Stimulated activated CD4-positive, alpha-beta T cell treated with anti-CD3 and anti-CD28 coated beads, Interleukin-1b, Interleukin-23, amount 100 ng/mL, for 1 hour (primary cell): ENCODE results near the gene KCNG3.

Experiments used
- DNase-seq, 2 donors: peaks; one replicate each; pipeline ENCODE4 v3.0.0-alpha.2; 2020; ENCODE audit warnings: low read depth in 2 of 2

KCNG3 gene

DNA sequence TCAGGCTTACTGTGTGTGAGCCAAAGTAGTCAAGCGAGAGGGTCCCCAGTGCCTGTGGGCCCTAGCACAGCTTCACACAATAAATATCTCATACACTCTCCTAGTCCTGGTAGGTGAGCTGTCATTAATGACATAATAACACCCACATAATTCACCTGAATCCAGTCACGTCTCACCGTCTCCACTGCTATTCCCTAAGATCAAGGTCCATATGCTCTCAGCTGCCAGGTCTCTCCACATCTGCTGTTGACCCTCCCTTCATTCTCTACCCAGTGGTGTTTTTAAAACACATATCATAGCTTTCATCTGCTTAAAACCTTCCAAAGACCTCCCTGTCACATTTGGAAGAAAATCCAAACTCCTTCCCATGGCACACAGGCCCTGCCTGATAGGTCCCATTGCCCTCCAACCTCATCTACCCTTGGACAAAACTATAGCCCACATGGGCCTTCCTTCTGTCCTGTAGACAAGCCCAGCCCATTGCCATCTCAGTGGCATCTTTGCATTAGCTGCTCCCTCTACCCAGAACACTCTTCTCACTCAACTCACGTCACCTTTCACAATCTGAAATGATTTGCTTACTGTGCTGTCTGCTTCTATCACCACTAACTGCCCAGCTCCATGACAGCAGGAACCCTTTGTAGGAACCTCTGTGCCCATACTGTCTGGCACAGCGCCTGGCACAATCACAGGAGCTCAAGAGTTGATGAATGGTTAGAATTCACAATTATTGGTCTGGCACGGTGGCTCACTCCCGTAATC, 7.5 kb downstream of the KCNG3 start:
- DNase-seq: no peak

DNA sequence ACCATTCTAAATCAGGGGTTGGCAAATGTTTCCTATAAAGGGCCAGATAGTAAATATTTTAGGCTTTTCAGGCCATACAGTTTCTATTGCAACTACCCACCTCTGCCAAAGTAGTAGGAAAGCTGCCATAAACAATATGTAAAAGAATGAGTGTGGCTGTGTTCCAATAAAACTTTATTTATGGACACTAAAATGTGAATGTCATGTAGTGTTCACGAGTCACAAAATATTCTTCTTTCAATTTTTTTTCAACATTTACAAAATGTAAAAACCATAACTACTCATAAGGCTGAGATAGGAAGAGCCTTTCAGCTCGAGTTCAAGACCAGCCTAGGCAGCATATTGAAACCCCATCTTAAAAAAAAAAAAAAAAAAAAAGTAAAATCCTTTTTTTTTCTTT, 13.4 kb downstream of the KCNG3 start:
- DNase-seq: no peak

- no peak for DNase-seq
These were observed 18.9 kb downstream of the KCNG3 start for GRCh38 chr2:42474765-42475454.

- DNase-seq: no peak
These were observed 23.1 kb downstream of the KCNG3 start for GRCh38 chr2:42470706-42471105.

GRCh38 chr2:42464631-42465030, 29.2 kb downstream of the KCNG3 start:
- no peak for DNase-seq

DNA sequence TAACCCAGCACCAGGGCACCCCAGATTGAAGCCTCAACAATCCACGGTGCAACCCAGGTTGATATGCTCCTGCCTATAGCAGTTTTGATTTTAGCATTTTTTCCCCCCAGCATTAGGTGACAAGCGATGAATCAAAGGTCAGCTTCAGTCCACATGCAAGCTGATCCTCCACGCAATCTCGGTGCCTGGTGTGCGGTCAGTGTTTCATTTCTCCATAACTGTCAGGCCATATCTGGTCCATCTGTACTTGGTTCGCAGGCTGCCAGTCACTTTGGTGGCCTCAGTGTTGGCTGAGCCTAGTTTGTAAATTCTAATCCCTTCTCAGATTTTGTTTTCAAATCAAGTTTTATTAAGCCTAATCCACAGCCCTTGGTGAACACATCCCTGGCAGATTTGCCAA, 30.2 kb downstream of the KCNG3 start:
- no peak for DNase-seq

GRCh38 chr2:42459296-42459695, 34.5 kb downstream of the KCNG3 start:
- DNase-seq: no peak

GRCh38 chr2:42458396-42458795, 35.4 kb downstream of the KCNG3 start:
- no peak for DNase-seq

DNA sequence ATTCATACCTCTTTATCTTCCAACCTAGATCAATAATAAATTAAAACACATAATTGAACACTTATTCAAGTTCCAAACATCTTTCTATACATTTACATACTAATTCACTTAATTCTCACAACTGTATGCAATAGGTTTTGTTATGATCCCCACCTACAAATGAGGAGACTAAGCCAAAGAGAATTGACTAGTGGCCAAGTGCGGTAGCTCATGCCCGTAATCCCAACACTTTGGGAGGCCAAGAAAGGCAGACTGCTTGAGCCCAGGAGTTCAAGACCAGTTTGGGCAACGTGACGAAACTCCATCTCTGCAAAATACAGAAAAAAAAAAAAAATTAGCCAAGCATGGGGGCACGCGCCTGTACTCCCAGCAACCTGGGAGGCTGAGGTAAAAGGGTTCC, 36.8 kb downstream of the KCNG3 start:
- no peak for DNase-seq

DNA sequence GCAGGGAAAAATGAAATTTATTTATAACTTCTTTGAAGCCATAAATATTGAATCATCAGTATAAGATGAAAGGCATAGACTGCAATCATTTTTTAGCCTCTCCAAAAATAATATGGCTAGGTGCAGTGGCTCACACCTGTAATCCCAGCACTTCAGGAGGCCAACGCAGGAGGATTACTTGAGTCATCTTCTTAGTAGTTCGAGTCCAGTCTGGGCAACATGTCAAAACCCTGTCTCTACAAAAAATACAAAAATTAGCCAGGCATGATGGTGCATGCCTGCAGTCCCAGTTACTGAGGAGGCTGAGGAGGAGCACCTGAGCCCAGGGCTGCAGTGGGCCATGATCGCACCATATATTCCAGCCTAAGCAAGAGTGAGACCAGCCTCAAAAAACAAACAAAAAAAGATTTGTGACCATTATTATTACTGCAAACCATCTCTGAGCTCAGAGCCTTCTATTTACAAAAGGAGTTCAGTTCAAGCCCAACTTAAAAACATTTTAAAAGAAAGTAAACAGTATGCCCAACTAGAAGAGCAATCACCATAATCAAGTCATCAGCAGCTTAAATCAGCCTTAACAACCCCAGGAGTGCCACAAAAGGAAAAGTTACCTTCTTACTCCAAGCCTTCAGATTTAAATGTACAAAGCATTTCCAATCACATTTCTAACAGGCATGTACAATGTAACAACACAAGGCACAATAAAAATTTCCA, 37.5 kb downstream of the KCNG3 start:
- DNase-seq: no peak

DNA sequence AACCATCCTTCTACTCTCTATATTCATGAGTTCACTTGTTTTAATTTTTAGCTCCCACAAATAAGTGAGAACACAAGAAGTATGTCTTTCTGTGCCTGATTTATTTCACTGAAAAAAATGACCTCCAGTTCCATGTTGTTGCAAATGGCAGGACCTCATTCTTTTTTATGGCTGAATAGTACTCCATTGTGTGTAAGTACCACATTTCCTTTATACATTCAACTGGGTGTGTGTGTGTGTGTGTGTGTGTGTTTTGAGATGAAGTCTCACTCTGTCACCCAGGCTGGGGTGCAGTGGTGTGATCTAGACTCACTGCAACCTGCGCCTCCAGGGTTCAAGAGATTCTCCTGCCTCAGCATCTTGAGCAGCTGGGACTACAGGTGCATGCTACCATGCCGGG, 41.2 kb downstream of the KCNG3 start:
- no peak for DNase-seq

GRCh38 chr2:42450136-42450535, 43.6 kb downstream of the KCNG3 start:
- DNase-seq: no peak

DNA sequence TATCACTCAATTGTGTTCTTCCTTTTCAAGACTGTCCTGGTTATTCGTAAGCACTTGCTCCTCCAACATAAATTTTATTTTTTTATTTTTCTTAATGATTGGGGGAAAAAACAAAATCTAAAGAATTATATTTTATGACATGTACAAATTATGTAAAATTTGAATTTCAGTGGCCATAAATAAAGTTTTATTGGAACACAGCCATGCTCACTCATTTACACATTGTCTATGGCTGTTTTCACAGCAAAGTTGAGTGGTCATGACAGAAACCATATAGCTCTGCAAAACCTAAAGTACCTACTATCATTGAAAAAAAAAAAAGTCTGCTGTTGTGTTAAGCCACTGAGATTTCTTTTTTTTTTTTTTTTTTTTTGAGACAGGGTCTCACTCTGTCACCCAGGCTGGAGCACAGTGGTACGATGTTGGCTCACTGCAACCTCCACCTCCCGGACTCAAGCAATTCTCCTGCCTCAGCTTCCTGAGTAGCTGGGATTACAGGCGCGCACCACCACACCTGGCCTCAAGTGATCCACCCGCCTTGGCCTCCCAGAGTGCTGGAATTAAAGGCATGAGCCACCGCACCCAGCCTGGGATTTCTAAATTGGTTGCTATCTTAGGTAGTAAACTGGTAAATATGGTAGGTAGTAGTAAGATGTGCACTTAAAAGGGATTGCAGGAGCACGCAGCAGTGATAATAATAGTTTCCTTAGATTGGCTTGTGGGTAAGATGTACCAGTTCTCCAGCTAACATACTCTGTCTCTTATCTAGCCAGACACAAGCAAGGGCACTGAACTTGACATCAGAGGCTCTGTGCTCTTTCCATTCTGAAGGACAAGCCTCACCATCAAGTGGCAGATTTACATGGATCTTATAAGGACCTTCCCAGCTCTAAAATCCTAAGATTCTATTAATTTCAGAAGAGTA, 44.4 kb downstream of the KCNG3 start:
- no peak for DNase-seq

GRCh38 chr2:42448163-42448562, 45.6 kb downstream of the KCNG3 start:
- no peak for DNase-seq

DNA sequence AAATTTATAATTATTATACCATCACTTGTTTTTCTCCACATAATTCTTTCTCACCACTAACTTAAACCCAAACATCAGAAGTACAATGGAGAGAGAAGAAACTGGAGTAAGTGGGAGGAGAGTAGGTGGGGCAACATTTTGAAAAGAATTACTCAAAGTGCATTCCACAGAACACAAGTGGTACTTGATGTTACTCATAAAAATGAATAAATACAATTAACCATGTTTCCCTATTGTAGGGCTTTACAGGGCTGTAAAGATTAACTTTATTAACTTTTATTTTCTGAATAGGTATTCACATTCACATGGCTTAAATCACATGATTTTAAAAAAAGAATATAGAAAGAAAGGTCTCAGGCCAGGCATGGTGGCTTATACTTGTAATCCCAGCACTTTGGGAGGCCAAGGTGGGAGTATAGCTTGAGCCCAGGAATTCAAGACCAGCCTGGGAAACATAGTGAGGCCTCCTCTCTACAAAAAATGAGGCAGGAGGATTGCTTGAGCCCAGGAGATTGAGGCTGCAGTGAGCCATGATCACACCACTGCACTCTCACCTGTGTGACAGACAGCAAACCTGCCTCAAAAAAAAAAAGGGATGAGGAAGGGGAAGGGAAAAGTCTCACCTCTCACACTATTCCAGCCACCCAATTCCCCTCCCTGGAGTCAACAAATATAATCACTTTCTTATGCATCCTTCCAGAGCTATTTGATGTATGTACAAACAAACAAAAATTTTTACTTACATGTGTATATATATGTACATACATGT, 47.1 kb downstream of the KCNG3 start:
- DNase-seq: no peak

- no peak for DNase-seq
These were observed 49.9 kb downstream of the KCNG3 start for GRCh38 chr2:42443718-42444399.

DNA sequence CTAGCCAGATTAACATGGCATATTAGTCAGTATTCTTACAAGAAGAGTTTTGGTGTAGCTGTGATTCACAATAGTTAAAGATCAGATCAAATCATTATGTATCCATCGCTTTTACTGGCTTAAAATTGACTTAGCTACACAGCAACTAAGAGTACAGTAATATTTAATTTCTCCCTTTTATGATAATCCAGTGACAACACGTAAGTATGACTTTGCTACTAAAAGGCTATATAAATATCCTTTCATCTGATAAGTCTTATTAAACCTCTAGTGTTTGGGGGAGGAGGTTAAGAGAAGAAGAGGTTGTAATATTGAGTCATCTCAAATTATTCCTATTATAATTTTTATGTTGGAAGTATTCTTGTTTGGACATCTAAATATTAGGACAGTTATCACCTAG, 51.0 kb downstream of the KCNG3 start:
- DNase-seq: no peak

- no peak for DNase-seq
These were observed 55.1 kb downstream of the KCNG3 start for GRCh38 chr2:42438685-42439084.

DNA sequence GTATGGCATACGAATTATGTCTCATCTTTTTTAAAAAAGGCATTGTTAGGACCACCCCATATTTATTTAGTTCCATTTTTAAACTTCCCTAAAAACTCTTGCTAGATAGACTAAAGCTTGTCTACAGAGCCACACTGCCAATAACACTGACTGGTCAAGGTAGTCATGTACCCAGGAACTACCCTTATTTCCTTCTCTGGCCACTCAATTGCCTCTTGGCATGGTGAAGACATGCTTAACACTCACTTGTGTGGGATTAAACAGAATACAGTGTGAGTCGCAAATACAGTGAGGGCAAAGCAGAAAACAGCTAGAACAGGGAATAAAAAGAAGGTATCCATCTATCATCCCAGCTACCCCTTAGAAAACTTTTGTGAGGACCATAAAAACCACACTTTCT, 57.4 kb downstream of the KCNG3 start:
- no peak for DNase-seq

GRCh38 chr2:42435628-42436027, 58.2 kb downstream of the KCNG3 start:
- no peak for DNase-seq
